Adrenal gland (tissue), 5 donors: ENCODE results near the gene AUH.

ENCODE experiments used
- CTCF ChIP-seq, 6 experiments: fragments of 450-650 bp in 4 of 6; fragments of 200-600 bp in 2 of 6; sonication (generic) in 1 of 6; IDR thresholded peaks; 1 replicate in 5 of 6; 2 replicates in 1 of 6; pipeline versions ENCODE4 v1.5.1 to v1.8.0; 2016 to 2021; ENCODE audit warnings: antibody characterized with exemption in 6 of 6, mild to moderate bottlenecking in 2 of 6, moderate library complexity in 1 of 6
- POLR2A ChIP-seq, 2 donors: fragments of 450-650 bp; IDR thresholded peaks; one replicate each; pipeline ENCODE4 v1.6.1; 2017; ENCODE audit warnings: antibody characterized with exemption in 2 of 2, mild to moderate bottlenecking in 2 of 2, moderate library complexity in 1 of 2
- donor health status: DM: no; HTN: no; CAD: no.

GRCh38 chr9:91246846-91247245, 114.9 kb downstream of the AUH start:
- no peak for TF ChIP-seq POLR2A (IDR thresholded peaks at IDR 0.05)
- TF ChIP-seq CTCF (IDR thresholded peaks at IDR 0.05), result no peak
